MV-4-11 (cell line): ENCODE measurements around the gene OLIG1.

Source experiments
- DNase-seq: peaks from one replicate; lab custom pipeline; 2025; lab: John Stamatoyannopoulos, UW

Gene OLIG1, protein sequence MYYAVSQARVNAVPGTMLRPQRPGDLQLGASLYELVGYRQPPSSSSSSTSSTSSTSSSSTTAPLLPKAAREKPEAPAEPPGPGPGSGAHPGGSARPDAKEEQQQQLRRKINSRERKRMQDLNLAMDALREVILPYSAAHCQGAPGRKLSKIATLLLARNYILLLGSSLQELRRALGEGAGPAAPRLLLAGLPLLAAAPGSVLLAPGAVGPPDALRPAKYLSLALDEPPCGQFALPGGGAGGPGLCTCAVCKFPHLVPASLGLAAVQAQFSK

DNA sequence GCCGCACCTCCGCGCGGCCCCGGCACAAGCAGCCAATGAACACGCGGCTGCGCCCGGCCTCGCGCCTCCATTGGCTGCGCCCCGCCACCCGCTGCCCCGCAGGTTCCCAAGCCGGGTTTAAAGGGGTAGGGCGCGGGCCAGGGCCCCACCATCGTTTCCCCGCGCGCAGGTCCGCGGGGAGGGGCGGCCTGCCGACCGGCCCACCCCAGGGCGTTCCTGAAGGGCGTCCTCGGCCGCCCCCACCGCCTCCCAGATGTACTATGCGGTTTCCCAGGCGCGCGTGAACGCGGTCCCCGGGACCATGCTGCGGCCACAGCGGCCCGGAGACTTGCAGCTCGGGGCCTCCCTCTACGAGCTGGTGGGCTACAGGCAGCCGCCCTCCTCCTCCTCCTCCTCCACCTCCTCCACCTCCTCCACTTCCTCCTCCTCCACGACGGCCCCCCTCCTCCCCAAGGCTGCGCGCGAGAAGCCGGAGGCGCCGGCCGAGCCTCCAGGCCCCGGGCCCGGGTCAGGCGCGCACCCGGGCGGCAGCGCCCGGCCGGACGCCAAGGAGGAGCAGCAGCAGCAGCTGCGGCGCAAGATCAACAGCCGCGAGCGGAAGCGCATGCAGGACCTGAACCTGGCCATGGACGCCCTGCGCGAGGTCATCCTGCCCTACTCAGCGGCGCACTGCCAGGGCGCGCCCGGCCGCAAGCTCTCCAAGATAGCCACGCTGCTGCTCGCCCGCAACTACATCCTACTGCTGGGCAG lies at the start of gene OLIG1:
TSS of gene OLIG1 (plus strand) at position 148 of the 750 bp plus-strand sequence. CDS start at position 254, 106 bp downstream.
- peak; percentile 43 for DNase-seq

DNA sequence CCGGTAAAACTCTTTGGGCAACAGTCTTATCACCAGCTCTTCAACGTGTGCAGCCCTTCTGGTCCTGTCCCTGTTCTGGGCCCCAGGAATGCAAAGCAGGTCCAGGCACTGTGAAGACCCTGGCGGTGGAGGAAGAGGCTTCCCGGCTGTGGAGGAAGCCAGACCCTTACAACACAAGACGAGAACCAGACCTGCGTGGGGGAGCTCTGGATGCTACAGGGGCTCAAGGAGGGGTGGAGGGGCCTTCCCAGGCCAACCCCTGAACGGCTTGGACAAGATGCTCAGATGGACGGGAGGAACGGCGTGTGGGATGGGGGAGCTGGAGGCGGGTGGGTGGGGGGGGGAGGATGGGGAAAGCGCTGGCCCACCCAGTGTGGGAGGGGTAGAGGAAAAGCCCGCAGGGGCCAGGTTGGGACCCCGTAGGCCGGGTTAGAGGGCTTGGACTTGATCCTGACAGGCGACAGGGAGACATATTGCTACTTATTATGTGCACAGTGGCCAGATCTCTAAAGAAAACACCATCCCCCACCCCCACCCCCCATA lies 49.3 kb upstream of the OLIG1 start:
- no peak for DNase-seq

DNA sequence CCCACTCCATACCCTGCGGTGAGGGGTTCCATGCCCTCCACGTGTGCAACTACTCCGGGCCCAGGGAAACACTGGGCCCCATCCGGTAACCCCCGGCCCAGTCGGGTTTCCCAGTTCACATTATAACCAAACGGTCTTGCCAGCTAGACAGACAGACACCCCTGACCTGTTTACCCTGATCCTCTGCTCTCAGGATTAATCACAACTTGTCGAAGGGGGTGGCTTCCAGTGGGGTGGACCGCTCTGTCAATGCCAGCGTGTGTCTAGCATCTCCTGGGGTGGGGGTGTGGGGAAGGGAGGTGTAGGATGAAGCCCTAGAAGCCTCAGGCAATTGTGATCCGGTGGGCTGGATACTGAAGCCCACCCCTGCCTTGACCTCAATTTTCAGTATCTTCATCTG lies 48.8 kb upstream of the OLIG1 start:
- DNase-seq: no peak

DNA sequence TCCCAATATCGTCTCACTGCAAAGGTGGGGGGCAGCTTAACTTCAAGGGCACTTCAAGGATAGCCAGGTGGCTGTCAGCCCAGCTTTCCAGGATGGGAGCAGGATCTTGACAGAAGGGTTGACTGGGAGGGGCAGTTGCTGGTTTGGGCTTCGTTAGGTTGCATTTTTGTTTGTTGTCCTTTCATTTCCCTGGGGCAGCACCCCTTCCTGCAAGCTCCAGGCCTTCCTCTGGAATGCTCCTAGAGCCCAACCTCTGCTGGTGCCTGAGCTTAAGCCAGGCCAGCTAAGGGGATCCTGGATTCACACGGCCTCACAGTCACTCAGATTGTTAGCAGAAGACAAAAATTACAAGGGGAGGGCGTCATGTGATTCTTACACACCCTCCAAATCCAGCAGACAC lies 48.3 kb upstream of the OLIG1 start:
- no peak for DNase-seq

DNA sequence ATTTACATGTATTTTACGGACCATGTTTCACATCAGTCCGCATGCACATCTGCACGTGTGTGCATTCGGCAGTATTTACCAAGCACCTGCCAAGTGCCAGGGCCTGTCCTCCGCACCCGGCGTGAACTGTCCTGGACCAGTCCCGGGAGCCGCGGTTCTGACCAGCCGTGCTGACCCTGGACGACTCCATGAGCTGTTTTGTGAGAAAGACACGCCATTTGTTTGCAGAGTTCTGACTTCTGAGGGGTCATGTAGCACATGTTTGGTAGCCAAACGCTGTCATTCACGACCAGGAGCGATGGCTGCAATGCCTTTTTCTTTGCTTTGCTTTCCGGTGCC lies 47.5 kb upstream of the OLIG1 start:
- no peak for DNase-seq

DNA sequence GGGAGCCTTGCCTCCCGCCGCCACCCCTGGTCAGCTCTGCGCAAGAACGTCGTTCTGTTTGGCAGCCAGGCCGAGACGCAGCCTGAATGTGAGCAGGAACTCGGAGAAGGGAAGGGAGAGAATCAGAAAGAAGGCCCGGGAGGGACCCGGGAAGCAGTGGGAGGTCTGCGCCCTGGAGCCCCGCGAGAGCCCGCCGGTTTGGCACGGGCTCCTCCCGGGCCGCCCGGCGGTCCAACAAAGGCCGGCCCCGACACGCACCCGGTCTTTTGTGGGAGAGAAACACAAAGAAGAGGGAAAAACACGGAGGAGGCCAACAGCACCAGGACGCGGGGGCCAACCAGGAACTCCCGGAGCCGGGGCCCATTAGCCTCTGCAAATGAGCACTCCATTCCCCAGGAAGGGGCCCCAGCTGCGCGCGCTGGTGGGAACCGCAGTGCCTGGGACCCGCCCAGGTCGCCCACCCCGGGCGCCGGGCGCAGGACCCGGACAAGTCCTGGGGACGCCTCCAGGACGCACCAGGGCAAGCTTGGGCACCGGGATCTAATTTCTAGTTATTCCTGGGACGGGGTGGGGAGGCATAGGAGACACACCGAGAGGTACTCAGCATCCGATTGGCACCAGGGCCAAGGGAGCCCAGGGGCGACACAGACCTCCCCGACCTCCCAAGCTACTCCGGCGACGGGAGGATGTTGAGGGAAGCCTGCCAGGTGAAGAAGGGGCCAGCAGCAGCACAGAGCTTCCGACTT lies 46.9 kb upstream of the OLIG1 start:
- no peak for DNase-seq

DNA sequence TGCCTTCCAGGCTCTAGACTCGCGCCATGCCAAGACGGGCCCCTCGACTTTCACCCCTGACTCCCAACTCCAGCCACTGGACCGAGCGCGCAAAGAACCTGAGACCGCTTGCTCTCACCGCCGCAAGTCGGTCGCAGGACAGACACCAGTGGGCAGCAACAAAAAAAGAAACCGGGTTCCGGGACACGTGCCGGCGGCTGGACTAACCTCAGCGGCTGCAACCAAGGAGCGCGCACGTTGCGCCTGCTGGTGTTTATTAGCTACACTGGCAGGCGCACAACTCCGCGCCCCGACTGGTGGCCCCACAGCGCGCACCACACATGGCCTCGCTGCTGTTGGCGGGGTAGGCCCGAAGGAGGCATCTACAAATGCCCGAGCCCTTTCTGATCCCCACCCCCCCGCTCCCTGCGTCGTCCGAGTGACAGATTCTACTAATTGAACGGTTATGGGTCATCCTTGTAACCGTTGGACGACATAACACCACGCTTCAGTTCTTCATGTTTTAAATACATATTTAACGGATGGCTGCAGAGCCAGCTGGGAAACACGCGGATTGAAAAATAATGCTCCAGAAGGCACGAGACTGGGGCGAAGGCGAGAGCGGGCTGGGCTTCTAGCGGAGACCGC lies 46.3 kb upstream of the OLIG1 start:
- DNase-seq: peak; percentile 20

DNA sequence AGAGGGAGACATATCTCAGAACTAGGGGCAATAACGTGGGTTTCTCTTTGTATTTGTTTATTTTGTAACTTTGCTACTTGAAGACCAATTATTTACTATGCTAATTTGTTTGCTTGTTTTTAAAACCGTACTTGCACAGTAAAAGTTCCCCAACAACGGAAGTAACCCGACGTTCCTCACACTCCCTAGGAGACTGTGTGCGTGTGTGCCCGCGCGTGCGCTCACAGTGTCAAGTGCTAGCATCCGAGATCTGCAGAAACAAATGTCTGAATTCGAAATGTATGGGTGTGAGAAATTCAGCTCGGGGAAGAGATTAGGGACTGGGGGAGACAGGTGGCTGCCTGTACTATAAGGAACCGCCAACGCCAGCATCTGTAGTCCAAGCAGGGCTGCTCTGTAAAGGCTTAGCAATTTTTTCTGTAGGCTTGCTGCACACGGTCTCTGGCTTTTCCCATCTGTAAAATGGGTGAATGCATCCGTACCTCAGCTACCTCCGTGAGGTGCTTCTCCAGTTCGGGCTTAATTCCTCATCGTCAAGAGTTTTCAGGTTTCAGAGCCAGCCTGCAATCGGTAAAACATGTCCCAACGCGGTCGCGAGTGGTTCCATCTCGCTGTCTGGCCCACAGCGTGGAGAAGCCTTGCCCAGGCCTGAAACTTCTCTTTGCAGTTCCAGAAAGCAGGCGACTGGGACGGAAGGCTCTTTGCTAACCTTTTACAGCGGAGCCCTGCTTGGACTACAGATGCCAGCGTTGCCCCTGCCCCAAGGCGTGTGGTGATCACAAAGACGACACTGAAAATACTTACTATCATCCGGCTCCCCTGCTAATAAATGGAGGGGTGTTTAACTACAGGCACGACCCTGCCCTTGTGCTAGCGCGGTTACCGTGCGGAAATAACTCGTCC lies 45.5 kb upstream of the OLIG1 start:
- DNase-seq: peak; percentile 22

DNA sequence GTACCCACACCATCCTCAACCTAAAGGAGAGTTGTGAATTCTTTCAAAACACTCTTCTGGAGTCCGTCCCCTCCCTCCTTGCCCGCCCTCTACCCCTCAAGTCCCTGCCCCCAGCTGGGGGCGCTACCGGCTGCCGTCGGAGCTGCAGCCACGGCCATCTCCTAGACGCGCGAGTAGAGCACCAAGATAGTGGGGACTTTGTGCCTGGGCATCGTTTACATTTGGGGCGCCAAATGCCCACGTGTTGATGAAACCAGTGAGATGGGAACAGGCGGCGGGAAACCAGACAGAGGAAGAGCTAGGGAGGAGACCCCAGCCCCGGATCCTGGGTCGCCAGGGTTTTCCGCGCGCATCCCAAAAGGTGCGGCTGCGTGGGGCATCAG lies 44.8 kb upstream of the OLIG1 start:
- DNase-seq: no peak

DNA sequence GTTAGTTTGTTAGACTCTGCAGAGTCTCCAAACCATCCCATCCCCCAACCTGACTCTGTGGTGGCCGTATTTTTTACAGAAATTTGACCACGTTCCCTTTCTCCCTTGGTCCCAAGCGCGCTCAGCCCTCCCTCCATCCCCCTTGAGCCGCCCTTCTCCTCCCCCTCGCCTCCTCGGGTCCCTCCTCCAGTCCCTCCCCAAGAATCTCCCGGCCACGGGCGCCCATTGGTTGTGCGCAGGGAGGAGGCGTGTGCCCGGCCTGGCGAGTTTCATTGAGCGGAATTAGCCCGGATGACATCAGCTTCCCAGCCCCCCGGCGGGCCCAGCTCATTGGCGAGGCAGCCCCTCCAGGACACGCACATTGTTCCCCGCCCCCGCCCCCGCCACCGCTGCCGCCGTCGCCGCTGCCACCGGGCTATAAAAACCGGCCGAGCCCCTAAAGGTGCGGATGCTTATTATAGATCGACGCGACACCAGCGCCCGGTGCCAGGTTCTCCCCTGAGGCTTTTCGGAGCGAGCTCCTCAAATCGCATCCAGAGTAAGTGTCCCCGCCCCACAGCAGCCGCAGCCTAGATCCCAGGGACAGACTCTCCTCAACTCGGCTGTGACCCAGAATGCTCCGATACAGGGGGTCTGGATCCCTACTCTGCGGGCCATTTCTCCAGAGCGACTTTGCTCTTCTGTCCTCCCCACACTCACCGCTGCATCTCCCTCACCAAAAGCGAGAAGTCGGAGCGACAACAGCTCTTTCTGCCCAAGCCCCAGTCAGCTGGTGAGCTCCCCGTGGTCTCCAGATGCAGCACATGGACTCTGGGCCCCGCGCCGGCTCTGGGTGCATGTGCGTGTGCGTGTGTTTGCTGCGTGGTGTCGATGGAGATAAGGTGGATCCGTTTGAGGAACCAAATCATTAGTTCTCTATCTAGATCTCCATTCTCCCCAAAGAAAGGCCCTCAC lies 44.2 kb upstream of the OLIG1 start, which contains the start of gene OLIG2:
TSS of gene OLIG2 (plus strand) at position 447 of the 954 bp plus-strand sequence. CDS start 928 bp downstream, outside the sequence.
- DNase-seq: peak; percentile 22

DNA sequence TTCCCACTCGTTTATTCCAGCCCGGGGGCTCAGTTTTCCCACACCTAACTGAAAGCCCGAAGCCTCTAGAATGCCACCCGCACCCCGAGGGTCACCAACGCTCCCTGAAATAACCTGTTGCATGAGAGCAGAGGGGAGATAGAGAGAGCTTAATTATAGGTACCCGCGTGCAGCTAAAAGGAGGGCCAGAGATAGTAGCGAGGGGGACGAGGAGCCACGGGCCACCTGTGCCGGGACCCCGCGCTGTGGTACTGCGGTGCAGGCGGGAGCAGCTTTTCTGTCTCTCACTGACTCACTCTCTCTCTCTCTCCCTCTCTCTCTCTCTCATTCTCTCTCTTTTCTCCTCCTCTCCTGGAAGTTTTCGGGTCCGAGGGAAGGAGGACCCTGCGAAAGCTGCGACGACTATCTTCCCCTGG lies 43.5 kb upstream of the OLIG1 start:
- no peak for DNase-seq

DNA sequence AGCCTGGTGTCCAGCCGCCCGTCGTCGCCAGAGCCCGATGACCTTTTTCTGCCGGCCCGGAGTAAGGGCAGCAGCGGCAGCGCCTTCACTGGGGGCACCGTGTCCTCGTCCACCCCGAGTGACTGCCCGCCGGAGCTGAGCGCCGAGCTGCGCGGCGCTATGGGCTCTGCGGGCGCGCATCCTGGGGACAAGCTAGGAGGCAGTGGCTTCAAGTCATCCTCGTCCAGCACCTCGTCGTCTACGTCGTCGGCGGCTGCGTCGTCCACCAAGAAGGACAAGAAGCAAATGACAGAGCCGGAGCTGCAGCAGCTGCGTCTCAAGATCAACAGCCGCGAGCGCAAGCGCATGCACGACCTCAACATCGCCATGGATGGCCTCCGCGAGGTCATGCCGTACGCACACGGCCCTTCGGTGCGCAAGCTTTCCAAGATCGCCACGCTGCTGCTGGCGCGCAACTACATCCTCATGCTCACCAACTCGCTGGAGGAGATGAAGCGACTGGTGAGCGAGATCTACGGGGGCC lies 43.0 kb upstream of the OLIG1 start:
- no peak for DNase-seq

DNA sequence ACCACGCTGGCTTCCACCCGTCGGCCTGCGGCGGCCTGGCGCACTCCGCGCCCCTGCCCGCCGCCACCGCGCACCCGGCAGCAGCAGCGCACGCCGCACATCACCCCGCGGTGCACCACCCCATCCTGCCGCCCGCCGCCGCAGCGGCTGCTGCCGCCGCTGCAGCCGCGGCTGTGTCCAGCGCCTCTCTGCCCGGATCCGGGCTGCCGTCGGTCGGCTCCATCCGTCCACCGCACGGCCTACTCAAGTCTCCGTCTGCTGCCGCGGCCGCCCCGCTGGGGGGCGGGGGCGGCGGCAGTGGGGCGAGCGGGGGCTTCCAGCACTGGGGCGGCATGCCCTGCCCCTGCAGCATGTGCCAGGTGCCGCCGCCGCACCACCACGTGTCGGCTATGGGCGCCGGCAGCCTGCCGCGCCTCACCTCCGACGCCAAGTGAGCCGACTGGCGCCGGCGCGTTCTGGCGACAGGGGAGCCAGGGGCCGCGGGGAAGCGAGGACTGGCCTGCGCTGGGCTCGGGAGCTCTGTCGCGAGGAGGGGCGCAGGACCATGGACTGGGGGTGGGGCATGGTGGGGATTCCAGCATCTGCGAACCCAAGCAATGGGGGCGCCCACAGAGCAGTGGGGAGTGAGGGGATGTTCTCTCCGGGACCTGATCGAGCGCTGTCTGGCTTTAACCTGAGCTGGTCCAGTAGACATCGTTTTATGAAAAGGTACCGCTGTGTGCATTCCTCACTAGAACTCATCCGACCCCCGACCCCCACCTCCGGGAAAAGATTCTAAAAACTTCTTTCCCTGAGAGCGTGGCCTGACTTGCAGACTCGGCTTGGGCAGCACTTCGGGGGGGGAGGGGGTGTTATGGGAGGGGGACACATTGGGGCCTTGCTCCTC lies 42.3 kb upstream of the OLIG1 start:
- DNase-seq: no peak

DNA sequence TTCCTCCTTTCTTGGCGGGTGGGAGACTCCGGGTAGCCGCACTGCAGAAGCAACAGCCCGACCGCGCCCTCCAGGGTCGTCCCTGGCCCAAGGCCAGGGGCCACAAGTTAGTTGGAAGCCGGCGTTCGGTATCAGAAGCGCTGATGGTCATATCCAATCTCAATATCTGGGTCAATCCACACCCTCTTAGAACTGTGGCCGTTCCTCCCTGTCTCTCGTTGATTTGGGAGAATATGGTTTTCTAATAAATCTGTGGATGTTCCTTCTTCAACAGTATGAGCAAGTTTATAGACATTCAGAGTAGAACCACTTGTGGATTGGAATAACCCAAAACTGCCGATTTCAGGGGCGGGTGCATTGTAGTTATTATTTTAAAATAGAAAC lies 41.7 kb upstream of the OLIG1 start:
- DNase-seq: no peak

DNA sequence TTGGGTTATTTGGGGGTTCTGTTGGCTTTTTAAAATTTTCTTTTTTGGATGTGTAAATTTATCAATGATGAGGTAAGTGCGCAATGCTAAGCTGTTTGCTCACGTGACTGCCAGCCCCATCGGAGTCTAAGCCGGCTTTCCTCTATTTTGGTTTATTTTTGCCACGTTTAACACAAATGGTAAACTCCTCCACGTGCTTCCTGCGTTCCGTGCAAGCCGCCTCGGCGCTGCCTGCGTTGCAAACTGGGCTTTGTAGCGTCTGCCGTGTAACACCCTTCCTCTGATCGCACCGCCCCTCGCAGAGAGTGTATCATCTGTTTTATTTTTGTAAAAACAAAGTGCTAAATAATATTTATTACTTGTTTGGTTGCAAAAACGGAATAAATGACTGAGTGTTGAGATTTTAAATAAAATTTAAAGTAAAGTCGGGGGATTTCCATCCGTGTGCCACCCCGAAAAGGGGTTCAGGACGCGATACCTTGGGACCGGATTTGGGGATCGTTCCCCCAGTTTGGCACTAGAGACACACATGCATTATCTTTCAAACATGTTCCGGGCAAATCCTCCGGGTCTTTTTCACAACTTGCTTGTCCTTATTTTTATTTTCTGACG lies 41.1 kb upstream of the OLIG1 start:
- peak; percentile 22 for DNase-seq

DNA sequence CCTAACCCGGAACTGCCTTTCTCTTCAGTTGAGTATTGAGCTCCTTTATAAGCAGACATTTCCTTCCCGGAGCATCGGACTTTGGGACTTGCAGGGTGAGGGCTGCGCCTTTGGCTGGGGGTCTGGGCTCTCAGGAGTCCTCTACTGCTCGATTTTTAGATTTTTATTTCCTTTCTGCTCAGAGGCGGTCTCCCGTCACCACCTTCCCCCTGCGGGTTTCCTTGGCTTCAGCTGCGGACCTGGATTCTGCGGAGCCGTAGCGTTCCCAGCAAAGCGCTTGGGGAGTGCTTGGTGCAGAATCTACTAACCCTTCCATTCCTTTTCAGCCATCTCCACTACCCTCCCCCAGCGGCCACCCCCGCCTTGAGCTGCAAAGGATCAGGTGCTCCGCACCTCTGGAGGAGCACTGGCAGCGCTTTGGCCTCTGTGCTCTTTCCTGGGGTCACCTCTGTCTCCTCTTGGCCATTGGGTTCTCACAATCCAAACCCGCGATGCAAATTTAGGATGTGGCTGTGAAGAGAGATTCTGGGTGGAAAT lies 40.5 kb upstream of the OLIG1 start:
- no peak for DNase-seq

DNA sequence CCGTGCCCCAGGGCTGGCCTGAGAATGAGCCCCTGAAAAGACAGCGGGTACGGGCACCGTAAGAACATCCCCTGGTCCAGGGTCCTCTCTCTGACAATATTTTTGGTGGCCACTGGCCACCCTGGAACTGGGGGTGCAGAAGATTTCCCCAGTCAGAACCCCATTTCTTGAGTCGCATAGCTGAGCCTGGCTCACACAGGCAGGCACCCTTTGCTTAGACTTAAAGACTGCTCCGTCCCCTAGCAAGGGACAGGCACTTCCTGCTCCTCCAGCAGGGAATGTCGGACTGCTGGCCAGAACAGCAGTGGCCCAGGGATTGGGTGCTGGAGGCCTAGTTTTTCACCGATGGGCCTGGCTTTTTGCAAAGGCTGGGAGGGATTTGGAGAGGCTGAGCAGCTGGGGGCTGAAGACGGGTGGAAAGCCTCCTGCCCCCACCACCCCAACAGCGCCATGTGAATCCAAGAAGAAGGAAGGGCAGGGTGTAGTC lies 39.9 kb upstream of the OLIG1 start:
- no peak for DNase-seq

DNA sequence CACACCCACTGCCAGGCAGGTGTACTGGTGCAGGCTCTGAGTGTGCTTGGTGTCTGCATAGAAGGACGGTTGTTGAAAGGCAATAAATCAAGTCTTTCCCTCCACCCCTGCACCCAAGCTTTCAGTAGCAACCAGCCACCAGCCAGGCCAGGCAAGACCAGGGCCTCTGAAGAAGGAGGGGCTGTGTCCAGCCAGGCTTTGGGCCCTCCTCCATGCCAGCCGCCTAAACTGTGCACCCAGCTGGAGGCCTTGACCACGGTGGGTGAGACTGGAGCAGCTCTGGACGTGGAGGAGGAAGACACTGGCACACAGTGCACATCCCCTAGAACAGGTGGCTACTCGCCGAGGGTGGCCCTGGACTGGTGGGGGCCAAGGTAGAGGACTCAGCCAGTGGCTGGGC lies 39.3 kb upstream of the OLIG1 start:
- no peak for DNase-seq
